ENCODE results near the gene LMNA.

Gene LMNA

DNA sequence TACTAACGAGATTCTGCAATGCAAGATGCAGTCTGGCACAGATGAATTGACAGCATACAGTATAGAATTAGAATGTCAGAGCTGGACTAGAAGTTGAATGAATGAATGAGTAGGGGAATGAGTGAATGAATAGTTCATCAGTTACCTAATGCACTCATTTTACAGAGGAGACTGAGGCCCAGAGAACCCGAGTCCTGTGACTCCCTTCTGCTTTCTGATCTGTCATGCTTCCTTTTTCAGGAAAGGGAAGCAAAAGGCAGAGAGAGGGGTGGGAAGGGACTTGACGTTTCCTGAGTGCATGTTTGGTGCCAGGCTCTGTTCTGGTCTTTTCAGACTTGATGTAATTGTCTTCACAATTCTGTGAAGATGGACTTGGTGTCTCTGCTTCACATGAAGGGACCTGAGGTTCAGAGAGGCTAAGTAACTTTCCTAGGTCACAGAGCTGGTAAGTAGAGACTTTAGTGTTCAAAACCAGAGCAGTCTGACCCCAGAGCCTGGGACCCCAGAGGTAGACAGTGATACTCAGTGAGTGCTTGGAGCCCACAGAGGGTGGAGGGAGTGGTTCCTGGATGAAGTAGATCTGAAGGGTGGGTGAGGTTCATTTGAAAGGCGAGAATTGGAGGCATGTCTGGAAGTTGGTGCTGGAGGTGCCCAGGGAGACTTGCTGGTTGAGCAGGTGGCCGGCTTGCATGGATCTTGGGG lies 24.2 kb upstream of the LMNA start:
- no peak overlapping the region for H3K4me3 ChIP-seq (ENCODE audit: low read depth, low read length)
- no peak for DNase-seq (ENCODE audit: low read depth)

DNA sequence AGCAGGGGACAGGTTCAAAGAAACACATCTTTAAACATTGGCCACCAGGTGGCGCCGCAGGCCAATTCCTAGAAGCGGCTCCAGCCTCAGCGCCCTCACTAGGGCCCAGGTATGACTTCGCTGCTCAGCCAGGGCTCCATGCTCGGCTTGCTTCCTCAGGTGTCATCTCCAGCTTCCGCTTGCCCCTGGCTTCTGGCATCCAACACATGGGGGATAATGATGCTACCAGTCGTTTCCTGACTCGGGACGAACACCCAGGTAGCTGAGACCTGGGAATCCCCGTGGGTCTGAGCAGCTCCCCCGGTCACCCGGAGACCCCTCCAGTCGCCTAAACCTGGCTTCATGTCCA lies 23.7 kb upstream of the LMNA start:
- TF ChIP-seq, protein P1, sequence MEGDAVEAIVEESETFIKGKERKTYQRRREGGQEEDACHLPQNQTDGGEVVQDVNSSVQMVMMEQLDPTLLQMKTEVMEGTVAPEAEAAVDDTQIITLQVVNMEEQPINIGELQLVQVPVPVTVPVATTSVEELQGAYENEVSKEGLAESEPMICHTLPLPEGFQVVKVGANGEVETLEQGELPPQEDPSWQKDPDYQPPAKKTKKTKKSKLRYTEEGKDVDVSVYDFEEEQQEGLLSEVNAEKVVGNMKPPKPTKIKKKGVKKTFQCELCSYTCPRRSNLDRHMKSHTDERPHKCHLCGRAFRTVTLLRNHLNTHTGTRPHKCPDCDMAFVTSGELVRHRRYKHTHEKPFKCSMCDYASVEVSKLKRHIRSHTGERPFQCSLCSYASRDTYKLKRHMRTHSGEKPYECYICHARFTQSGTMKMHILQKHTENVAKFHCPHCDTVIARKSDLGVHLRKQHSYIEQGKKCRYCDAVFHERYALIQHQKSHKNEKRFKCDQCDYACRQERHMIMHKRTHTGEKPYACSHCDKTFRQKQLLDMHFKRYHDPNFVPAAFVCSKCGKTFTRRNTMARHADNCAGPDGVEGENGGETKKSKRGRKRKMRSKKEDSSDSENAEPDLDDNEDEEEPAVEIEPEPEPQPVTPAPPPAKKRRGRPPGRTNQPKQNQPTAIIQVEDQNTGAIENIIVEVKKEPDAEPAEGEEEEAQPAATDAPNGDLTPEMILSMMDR (IDR thresholded peaks at IDR 0.05; ENCODE audit: low read depth, low read length, missing control alignments), result peak; percentile 80
- no peak overlapping the region for H3K4me3 ChIP-seq (ENCODE audit: low read depth, low read length)
- DNase-seq (ENCODE audit: low read depth), result peak; percentile 50

More for the DNA sequence above, 24.2 kb upstream of the LMNA start:
- TF ChIP-seq, protein P1 (IDR thresholded peaks at IDR 0.05; ENCODE audit: low read depth, low read length, missing control alignments), result no peak

DNA sequence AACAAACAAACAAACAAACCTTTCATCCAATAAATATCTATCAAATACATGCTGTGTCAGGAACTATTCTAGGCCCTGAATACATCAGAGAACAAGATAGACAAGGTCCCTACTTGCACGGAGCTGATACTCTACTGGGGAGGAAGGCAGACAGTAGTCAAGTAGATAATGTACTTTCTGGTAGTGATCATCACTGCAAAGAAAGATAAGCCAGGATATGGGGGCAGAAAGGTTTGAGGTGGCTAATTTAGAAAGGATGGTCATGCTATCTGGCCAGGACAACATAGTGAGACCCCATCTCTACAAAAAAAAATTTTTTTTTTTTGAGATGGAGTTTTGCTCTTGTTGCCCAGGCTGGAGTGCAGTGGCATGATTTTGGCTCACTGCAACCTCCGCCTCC lies 22.9 kb upstream of the LMNA start:
- no peak overlapping the region for H3K4me3 ChIP-seq (ENCODE audit: low read depth, low read length)
- no peak for DNase-seq (ENCODE audit: low read depth)
- TF ChIP-seq, protein P1 (IDR thresholded peaks at IDR 0.05; ENCODE audit: low read depth, low read length, missing control alignments), result no peak

DNA sequence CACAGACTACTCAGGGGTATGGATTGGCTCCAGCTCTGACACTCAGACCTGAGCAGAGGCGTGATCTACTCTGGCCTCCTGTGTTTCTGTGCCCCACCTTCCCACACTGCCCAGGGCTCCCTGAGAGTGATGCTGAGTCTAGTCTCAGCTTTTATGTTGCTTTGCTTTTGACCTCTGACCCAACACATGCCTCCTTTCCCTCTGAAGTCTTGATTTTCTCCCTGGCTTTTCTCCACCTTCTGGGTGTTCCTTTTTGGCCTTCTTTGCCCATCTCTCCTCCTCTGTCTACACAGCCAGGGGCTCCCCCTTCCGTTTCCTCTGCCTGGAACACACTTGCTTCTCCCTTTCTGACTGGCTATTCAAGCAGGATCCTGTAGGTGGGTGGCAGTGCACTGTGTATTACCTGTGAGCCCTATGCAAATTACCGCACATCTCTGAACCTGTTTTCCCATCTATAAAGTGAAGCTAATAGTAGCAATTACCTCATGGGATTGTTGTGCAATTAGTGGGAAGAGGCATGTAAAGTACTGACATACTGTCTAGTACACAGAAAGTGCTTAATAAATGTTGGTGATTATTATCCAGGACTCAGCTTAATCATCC lies 18.5 kb upstream of the LMNA start:
- DNase-seq (ENCODE audit: low read depth), result no peak
- no peak overlapping the region for H3K4me3 ChIP-seq (ENCODE audit: low read depth, low read length)
- TF ChIP-seq, protein P1 (IDR thresholded peaks at IDR 0.05; ENCODE audit: low read depth, low read length, missing control alignments), result no peak

DNA sequence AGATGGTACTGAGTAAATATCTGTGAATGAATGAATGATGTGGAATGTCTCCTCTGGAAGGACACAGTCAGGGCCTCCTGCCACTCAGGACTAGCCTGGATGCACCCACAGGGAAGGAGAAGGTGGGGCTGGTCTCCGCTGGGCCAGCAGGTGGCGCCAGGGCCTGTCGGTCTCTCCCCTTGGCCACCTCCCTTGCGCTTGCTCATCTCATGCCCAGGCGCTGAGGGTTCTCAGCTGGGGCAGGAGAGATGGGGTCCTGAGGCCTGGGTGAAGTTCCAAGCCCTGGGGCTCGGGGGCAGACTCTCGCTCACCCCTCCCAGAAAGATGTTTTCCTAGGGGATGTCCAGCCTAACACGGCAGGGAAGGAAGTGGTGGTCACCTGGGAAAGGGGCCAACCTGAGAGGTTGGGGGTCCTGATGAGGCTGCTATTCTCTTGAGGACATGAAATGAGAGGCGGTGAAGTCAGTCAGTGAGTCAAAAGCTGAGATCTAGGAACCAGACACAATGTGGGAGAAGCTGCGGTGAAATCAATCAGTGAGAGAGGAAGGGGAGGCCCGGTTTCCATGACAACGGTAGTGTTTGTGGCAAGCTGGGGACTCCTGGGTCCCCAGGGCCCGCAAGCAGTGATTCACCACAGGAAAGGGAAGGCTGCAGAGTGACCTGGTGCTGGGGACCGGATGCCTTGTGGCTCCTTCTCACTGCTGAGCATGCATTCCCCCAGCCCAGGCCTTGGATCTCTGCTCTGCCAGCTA lies 17.7 kb upstream of the LMNA start:
- peak; percentile 87 for DNase-seq (ENCODE audit: low read depth)
- TF ChIP-seq, protein P1 (IDR thresholded peaks at IDR 0.05; ENCODE audit: low read depth, low read length, missing control alignments), result peak; percentile 97
- no peak overlapping the region; the same call in 1 of the 2 replicates for H3K4me3 ChIP-seq (ENCODE audit: low read depth, low read length)

DNA sequence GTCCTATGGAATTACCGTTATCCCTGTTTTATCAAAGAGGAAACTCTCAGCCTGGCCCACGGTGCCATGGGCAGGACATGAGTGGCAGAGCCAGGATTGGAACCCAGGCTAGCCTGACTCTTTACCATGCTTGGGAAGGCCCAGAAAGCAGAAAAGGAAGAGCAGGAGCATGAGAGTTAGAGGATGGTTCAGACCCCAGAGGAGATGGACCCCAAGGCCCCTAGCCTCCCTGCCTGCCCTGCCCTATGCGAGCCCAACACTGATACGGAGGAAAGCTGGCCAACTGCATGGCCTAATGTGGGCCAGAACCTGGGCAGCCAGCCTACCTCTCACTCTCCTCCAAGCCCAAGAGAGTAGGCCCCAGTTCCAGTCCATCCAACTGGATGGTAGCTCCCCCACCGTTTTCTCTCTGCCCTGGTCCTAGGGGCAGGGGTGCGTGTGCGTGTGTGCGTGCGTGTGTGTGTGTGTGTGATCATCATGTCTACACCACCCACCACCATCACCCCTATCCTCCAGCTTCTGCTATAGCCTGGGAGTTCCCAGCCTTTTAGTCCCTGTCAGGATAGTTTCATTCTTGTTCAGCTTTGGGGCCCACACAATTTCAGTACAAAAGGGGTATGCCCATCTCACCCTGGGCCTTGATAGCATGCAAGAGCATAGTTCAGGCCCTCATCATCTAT lies 16.9 kb upstream of the LMNA start:
- TF ChIP-seq, protein P1 (IDR thresholded peaks at IDR 0.05; ENCODE audit: low read depth, low read length, missing control alignments), result no peak
- H3K4me3 ChIP-seq (ENCODE audit: low read depth, low read length), result no peak overlapping the region
- peak; percentile 60 for DNase-seq (ENCODE audit: low read depth)

Measured in GM12864 (cell line).